ENCODE data around the gene ADARB1.
A peak's percentile ranks its signal among the peaks of the same experiment; 100 is the strongest.

Gene ADARB1

GRCh38 chr21:45098867-45099266 lies 24.5 kb downstream of the ADARB1 start:
- peak; percentile 68 for DNase-seq

- DNase-seq = no peak
These were observed 25.2 kb downstream of the ADARB1 start for GRCh38 chr21:45099571-45099970.

- DNase-seq = no peak
These were observed 26.5 kb downstream of the ADARB1 start for GRCh38 chr21:45100866-45101265.

- DNase-seq = peak; percentile 38
These were observed 28.1 kb downstream of the ADARB1 start for GRCh38 chr21:45102391-45102932.

- peak; percentile 75 for DNase-seq
These were observed 29.7 kb downstream of the ADARB1 start for GRCh38 chr21:45103971-45104520.

GRCh38 chr21:45104560-45104959 lies 30.2 kb downstream of the ADARB1 start:
- no peak for DNase-seq

- DNase-seq = no peak
These were observed 31.6 kb downstream of the ADARB1 start for GRCh38 chr21:45105906-45106485.

- DNase-seq = no peak
These were observed 33.8 kb downstream of the ADARB1 start for GRCh38 chr21:45108034-45108790.

GRCh38 chr21:45108808-45109781 lies 34.7 kb downstream of the ADARB1 start:
- DNase-seq = no peak

GRCh38 chr21:45109831-45110492 lies 35.6 kb downstream of the ADARB1 start:
- peak; percentile 88 for DNase-seq

- no peak for DNase-seq
These were observed 36.7 kb downstream of the ADARB1 start for GRCh38 chr21:45110873-45111624.

- no peak for DNase-seq
These were observed 37.3 kb downstream of the ADARB1 start for GRCh38 chr21:45111703-45112102.

- DNase-seq = no peak
These were observed 38.0 kb downstream of the ADARB1 start for GRCh38 chr21:45112371-45112770.

GRCh38 chr21:45113543-45113942 lies 39.2 kb downstream of the ADARB1 start:
- DNase-seq = no peak

- peak; percentile 44 for DNase-seq
These were observed 39.7 kb downstream of the ADARB1 start for GRCh38 chr21:45114072-45114471.

GRCh38 chr21:45114475-45114874 lies 40.1 kb downstream of the ADARB1 start:
- DNase-seq = no peak

GRCh38 chr21:45115141-45115540 lies 40.8 kb downstream of the ADARB1 start:
- no peak for DNase-seq

GRCh38 chr21:45116066-45116465 lies 41.7 kb downstream of the ADARB1 start:
- DNase-seq = no peak

- DNase-seq = no peak
These were observed 42.9 kb downstream of the ADARB1 start for GRCh38 chr21:45117314-45117713.

GRCh38 chr21:45118099-45118498 lies 43.7 kb downstream of the ADARB1 start:
- DNase-seq = no peak

- DNase-seq = no peak
These were observed 45.4 kb downstream of the ADARB1 start for GRCh38 chr21:45119812-45120211.

- no peak for DNase-seq
These were observed 46.6 kb downstream of the ADARB1 start for GRCh38 chr21:45120975-45121374.

Measured in OCI-M1 (cell line).